ENCODE measurements around the gene ACSM3.
"Not testable (repeated sequence)": the region's sequence is repeated elsewhere in the genome, so short reads cannot be mapped to it uniquely, and the experiment has no call there.

The ACSM3 gene

DNA sequence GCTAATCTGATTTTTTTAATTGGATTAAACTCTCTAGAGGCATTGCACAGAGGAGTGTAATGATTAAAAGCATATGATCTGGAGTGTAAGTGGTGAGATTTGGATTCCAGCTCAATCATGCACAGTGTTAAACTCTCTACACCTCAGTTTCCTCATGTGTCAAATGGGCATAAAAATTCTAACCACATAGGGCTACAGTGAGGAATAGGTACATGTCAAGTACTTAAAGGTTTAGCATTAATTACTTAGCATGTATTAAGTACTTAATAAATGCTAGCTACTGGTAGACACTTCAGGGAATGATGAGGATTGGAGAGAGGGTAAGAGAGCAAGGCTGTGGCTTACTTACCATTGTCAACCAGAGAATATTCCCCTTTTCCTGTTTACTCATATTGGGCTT, 25.3 kb downstream of the ACSM3 start:
- H3K4me3 ChIP-seq (ENCODE audit: low read length): no peak overlapping the region
- TF ChIP-seq, protein P1, sequence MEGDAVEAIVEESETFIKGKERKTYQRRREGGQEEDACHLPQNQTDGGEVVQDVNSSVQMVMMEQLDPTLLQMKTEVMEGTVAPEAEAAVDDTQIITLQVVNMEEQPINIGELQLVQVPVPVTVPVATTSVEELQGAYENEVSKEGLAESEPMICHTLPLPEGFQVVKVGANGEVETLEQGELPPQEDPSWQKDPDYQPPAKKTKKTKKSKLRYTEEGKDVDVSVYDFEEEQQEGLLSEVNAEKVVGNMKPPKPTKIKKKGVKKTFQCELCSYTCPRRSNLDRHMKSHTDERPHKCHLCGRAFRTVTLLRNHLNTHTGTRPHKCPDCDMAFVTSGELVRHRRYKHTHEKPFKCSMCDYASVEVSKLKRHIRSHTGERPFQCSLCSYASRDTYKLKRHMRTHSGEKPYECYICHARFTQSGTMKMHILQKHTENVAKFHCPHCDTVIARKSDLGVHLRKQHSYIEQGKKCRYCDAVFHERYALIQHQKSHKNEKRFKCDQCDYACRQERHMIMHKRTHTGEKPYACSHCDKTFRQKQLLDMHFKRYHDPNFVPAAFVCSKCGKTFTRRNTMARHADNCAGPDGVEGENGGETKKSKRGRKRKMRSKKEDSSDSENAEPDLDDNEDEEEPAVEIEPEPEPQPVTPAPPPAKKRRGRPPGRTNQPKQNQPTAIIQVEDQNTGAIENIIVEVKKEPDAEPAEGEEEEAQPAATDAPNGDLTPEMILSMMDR (conservative IDR thresholded peaks at IDR 0.05; ENCODE audit: low read length): no peak
- no peak for DNase-seq (ENCODE audit: low read depth)

DNA sequence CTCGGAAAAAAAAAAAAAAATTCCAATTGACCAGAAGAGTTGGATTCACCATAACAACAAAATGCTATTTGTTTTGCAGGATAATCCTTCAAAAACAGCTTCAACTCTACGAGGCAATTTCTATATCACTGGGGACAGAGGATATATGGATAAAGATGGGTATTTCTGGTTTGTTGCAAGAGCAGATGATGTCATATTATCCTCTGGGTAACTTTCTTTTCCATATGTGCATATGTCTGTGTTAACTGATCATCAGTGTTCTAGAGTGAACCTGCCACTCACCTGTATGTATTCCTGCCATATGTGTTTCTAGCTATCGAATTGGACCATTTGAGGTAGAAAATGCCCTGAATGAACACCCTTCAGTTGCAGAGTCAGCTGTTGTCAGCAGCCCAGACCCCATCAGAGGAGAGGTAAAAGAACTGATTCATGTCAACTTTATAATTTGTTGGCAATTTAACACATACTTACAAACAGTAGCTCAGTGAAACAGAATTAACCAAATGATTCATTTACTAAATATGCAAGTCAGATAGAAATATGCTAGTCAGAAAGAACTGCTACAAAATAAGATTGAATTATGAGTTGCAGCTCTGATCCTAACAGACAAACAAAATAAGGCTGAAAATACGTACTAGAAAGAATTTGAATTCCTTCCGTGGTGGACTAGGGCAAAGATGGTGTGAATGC, 28.3 kb downstream of the ACSM3 start:
- TF ChIP-seq, protein P1 (conservative IDR thresholded peaks at IDR 0.05; ENCODE audit: low read length): no peak
- no peak for DNase-seq (ENCODE audit: low read depth)
- H3K4me3 ChIP-seq (ENCODE audit: low read length): no peak overlapping the region

DNA sequence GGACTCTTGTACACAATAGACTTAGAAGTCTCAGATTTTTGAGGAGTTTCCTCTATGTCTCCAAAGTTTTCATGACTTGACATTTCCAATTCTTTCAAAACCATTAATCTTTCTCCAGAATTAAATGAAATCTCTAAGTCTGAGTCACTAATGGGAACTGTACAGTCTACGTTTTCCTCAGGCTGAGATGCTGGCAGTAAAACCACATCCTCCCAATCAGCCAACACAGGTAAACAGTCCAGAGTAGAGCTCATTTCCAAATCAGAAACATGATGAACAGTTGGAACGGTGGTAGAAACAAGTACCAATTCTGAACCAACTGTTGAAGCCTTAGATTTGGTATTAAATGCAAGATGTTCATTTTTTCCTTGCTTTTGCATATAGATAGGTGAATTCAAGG, 34.5 kb downstream of the ACSM3 start:
- no peak for DNase-seq (ENCODE audit: low read depth)
- H3K4me3 ChIP-seq (ENCODE audit: low read length): no peak overlapping the region
- TF ChIP-seq, protein P1 (conservative IDR thresholded peaks at IDR 0.05; ENCODE audit: low read length): no peak

DNA sequence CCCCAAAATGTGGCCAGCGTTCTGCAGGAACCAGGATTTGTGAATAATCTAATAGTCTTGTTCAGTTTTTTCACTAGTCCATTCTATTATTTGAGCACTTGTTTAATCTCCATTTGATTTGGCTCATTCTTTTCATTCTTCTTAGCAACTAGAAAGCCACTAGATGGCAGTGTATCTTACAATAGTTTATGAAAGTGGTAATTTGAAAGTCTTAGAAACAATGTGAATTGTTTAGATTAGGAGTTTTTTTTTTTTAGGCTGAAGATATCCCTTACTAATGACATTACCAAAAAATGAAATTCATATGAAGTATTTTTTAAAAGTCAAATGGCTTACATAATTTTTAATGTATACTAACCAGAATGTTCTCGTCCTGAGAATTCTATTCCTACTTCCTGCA, 35.8 kb downstream of the ACSM3 start:
- DNase-seq (ENCODE audit: low read depth): peak; percentile 39
- no peak overlapping the region for H3K4me3 ChIP-seq (ENCODE audit: low read length)
- TF ChIP-seq, protein P1 (conservative IDR thresholded peaks at IDR 0.05; ENCODE audit: low read length): peak; percentile 65

DNA sequence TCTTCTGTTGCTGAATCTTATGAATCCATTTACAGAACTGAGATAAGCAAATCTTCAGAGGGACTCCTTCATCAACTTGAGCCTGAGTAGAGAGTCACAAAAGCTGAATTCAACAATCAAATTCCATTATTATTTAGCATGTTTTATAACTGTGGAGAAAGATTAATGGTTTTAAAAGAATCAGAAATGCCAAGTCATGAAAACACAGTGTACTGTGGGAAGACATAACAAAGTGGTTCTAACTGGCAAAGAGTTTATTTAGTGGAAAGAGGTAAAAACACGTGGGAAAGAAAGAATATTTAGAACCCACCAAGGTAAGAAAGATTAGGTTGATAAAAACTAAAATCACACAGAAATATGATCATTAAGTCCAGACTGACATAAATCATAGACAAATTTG, 37.5 kb downstream of the ACSM3 start:
- TF ChIP-seq, protein P1 (conservative IDR thresholded peaks at IDR 0.05; ENCODE audit: low read length): no peak
- no peak overlapping the region for H3K4me3 ChIP-seq (ENCODE audit: low read length)
- no peak for DNase-seq (ENCODE audit: low read depth)

DNA sequence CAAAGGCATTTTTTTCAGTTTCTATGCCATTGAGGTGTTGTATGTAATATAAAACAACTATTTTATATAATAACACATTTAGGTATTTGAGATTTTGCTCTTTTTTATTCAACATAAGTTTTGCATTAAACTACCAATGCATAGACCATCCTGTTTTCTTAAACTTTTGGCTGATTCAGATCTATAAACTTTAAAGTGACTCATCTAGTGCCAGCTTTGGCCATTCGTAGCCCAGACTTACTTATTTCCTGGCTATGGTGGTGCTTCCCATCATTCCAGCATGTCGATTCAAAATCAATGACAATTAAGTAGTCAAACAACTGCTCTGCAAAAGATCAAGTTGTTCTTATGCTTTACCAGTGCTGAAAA, 39.4 kb downstream of the ACSM3 start:
- peak; percentile 8 for DNase-seq (ENCODE audit: low read depth)
- H3K4me3 ChIP-seq (ENCODE audit: low read length): no peak overlapping the region
- TF ChIP-seq, protein P1 (conservative IDR thresholded peaks at IDR 0.05; ENCODE audit: low read length): no peak

DNA sequence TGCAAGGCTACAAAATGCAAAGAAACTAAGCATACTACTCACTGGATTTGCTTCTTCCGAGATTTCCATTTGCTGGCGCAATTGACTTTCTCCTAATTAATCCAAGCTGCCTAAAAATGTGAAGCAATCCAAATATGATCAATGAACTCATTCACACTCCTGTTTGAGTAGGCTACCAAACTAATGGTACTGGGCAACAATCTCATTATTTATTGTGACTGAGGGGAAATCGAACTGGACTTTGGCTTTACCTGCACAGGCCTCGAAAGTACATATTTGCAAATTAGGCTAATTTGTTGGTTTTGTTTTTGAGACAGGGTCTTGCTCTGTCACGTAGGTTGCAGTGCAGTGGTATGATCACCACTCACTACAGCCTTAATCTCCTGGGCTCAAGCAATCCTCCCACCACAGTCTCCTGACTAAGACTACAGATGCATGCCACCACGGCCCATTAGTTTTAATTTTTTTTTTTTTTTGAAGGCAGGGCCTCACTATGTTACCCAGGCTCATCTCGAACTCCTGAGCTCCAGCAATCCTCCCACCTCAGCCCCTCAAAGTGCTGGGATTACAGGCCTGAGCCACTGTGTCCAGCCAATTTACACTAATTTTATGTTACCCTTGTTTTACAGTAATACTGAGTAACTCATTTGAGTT, 39.9 kb downstream of the ACSM3 start:
- no peak overlapping the region for H3K4me3 ChIP-seq (ENCODE audit: low read length)
- peak; percentile 4 for DNase-seq (ENCODE audit: low read depth)
- TF ChIP-seq, protein P1 (conservative IDR thresholded peaks at IDR 0.05; ENCODE audit: low read length): no peak

DNA sequence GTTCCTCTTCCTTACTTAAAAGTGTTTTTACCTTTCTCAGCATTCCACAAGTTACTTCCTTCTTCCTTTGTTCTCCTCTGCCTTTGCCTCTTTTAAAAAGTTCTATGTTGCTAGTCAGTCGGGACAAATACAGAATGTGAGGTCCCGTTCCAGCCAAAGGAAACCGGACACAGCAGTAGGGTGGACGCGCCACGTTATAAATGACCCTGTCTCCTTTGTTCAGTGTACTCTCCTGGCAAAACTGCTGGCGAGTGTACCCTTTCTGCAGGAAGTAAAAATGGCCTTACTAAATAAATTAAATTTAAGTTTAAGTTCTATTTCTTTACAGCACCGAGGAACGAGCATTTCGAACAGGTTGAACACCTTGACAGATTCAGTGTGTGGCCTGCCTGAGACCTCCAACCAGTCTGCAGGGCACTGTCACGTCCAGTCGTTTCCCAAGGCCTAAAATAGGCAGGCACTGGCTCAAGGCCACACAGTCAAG, 41.9 kb downstream of the ACSM3 start:
- peak overlapping the region; percentile 75 for H3K4me3 ChIP-seq (ENCODE audit: low read length)
- not testable (repeated sequence) for DNase-seq (ENCODE audit: low read depth)
